A673 (cell line): ENCODE measurements around the gene ABI1.

Experiments used
- CTCF ChIP-seq: fragments of 300-800, 200-600 bp; sonication (generic); conservative IDR thresholded peaks from 2 replicates; pipeline ENCODE4 v1.5.1; 2017; ENCODE audit warnings: low read depth, mild to moderate bottlenecking, antibody characterized with exemption, low read length, moderate library complexity, mixed read lengths
- EZH2 ChIP-seq: fragments of 200-600 bp; sonication (generic); IDR thresholded peaks from 2 replicates; pipeline ENCODE4 v1.6.1; 2017; ENCODE audit warnings: borderline replicate concordance, low read depth, mild to moderate bottlenecking, mixed read lengths, antibody characterized with exemption, low read length; ENCODE audit not compliant: poor library complexity, severe bottlenecking

DNA sequence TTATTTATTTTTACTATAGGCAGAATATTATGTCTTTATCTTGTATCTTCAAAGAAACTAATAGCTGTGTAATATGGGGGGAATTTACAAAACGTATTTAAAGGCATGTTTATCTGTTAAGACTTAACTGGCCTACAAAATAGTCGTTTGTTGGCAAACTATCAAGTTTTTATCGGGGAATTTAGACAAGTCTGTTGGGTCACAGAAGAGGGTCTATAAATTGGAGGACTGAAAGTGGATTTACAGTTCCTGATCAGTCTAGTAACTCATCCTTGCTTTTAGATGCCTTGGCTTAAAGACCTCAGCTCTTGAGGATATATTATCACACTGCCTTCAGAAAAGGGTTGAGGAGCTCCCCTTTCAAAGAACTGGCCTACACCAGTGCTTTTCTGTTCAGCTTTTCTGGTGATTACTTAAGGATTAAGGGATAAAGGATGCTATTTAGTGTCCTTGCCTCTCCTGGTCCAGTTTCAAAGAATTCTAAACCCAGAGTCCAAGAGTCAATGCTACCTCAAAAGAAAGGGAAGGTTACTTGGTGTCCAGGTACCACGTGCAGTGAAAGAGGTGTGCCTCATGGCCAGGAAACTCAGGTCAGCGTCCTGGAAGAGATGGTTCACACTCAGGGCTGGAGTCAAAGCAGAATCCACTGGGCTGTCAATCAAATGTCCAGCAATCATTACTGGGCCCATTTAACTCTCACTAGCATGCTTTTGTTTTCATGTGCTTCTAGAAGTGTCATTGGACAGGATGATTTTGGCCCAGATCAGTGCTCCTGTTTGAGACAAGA, 42.9 kb upstream of the ABI1 start:
- TF ChIP-seq CTCF (no peak), EZH2 (no peak)
